HEK293T (cell line): ENCODE measurements around the gene FOXL1.

Experiments
- CTCF ChIA-PET: fragments of 350-600 bp; formaldehyde crosslinking; extraction: SDS; loops from one replicate; lab custom pipeline; 2021; ENCODE audit warnings: antibody characterized with exemption, inconsistent platforms; lab: Yijun Ruan, JAX
- POLR2A ChIA-PET: fragments of 350-600 bp; formaldehyde crosslinking; extraction: SDS; loops from one replicate; lab custom pipeline; 2020; ENCODE audit warnings: antibody characterized with exemption, inconsistent platforms; lab: Yijun Ruan, JAX
- DNase-seq: peaks from one replicate; pipeline ENCODE4 v3.0.0; 2012; ENCODE audit warnings: mixed read lengths; ENCODE audit errors: extremely low spot score
- ARNT ChIP-seq: fragments of 450-650 bp; IDR thresholded peaks from 2 replicates; pipeline ENCODE4 v1.6.1; 2017; ENCODE audit warnings: mild to moderate bottlenecking
- BHLHE40 ChIP-seq: fragments of 450-650 bp; IDR thresholded peaks from 2 replicates; pipeline ENCODE4 v1.6.1; 2016; ENCODE audit warnings: mild to moderate bottlenecking, moderate library complexity, borderline replicate concordance
- CTBP1 ChIP-seq: fragments of 450-650 bp; IDR thresholded peaks from 2 replicates; pipeline ENCODE4 v1.6.1; 2016; ENCODE audit warnings: borderline replicate concordance
- ELF4 ChIP-seq: fragments of 450-650 bp; IDR thresholded peaks from 2 replicates; pipeline ENCODE4 v1.6.1; 2017; ENCODE audit warnings: antibody characterized with exemption
- FOXA1 ChIP-seq: fragments of 450-650 bp; IDR thresholded peaks from 2 replicates; pipeline ENCODE4 v1.6.1; 2016; ENCODE audit warnings: mild to moderate bottlenecking
- FOXK2 ChIP-seq: fragments of 450-650 bp; IDR thresholded peaks from 2 replicates; pipeline ENCODE4 v1.6.1; 2016; ENCODE audit warnings: mild to moderate bottlenecking
- FOXM1 ChIP-seq: fragments of 450-650 bp; IDR thresholded peaks from 2 replicates; pipeline ENCODE4 v1.6.1; 2017; ENCODE audit warnings: mild to moderate bottlenecking, borderline replicate concordance
- HDGF ChIP-seq: fragments of 450-650 bp; IDR thresholded peaks from 2 replicates; pipeline ENCODE4 v1.6.1; 2017; ENCODE audit warnings: antibody characterized with exemption, borderline replicate concordance
- L3MBTL2 ChIP-seq: fragments of 450-650 bp; conservative IDR thresholded peaks from 2 replicates; pipeline ENCODE4 v1.6.1; 2016; ENCODE audit warnings: mild to moderate bottlenecking
- LEF1 ChIP-seq: fragments of 450-650 bp; IDR thresholded peaks from 2 replicates; pipeline ENCODE4 v1.6.1; 2017; ENCODE audit warnings: mild to moderate bottlenecking, borderline replicate concordance
- NFRKB ChIP-seq: fragments of 450-650 bp; IDR thresholded peaks from 2 replicates; pipeline ENCODE4 v1.6.1; 2016; ENCODE audit warnings: mild to moderate bottlenecking, moderate library complexity
- PKNOX1 ChIP-seq: fragments of 450-650 bp; IDR thresholded peaks from 2 replicates; pipeline ENCODE4 v1.6.1; 2016
- SP1 ChIP-seq: fragments of 450-650 bp; IDR thresholded peaks from 2 replicates; pipeline ENCODE4 v1.6.1; 2017
- SUZ12 ChIP-seq: fragments of 450-650 bp; IDR thresholded peaks from 2 replicates; pipeline ENCODE4 v1.6.1; 2016; ENCODE audit warnings: mild to moderate bottlenecking
- TARDBP ChIP-seq: fragments of 450-650 bp; IDR thresholded peaks from 2 replicates; pipeline ENCODE4 v1.6.1; 2016
- ZNF384 ChIP-seq: fragments of 450-650 bp; IDR thresholded peaks from 2 replicates; pipeline ENCODE4 v1.6.1; 2016

Gene FOXL1

GRCh38 chr16:86566601-86566965 lies 11.8 kb upstream of the FOXL1 start, which contains the start of gene FOXC2:
FOXC2 (plus strand) TSS chr16:86566829; CDS start chr16:86567336, 507 bp downstream.
- ChIA-PET CTCF (interaction anchor here (0.7 kb wide), 2 partner anchors 48 to 188 kb away, joined by 3 read pairs; no protein-coding TSS in a partner anchor), POLR2A (no interaction called here)
- peak; percentile 85 for DNase-seq
- TF ChIP-seq HDGF (no peak), ELF4 (no peak), LEF1 (no peak), FOXA1 (no peak), BHLHE40 (no peak), FOXM1 (no peak), SUZ12 (no peak), ZNF384 (no peak), FOXK2 (no peak), SP1 (no peak), PKNOX1 (no peak), NFRKB (no peak), L3MBTL2 (no peak), CTBP1 (no peak), TARDBP (no peak), ARNT (no peak)

GRCh38 chr16:86566966-86567700 lies 11.2 kb upstream of the FOXL1 start:
- CTCF ChIA-PET = interaction anchor here (0.7 kb wide), 1 partner anchor 48 kb away, joined by 3 read pairs; no protein-coding TSS in a partner anchor
- TF ChIP-seq L3MBTL2 (peak; percentile 47), CTBP1 (0 out of 2 replicates have a peak, but pooled peaks have one; percentile 19), ELF4 (no peak)
- POLR2A ChIA-PET = interaction anchor here (0.9 kb wide), 1 partner anchor 266 kb away, joined by 3 read pairs; no protein-coding TSS in a partner anchor
- DNase-seq = peak; percentile 46

GRCh38 chr16:86567701-86568581 lies 10.4 kb upstream of the FOXL1 start:
- CTCF ChIA-PET = no interaction called here

GRCh38 chr16:86568677-86569623 lies 9.4 kb upstream of the FOXL1 start:
- TF ChIP-seq FOXK2 (no peak), ZNF384 (no peak), FOXA1 (no peak), ARNT (no peak), SUZ12 (no peak), LEF1 (no peak), HDGF (no peak), BHLHE40 (no peak), FOXM1 (no peak), ELF4 (no peak), TARDBP (no peak), CTBP1 (no peak), SP1 (no peak), L3MBTL2 (no peak), NFRKB (no peak)
- CTCF ChIA-PET = no interaction called here
- DNase-seq = no peak
- POLR2A ChIA-PET = no interaction called here

More at GRCh38 chr16:86567701-86568581, 10.4 kb upstream of the FOXL1 start:
- POLR2A ChIA-PET = interaction anchor here (0.9 kb wide), 1 partner anchor 265 kb away, joined by 3 read pairs; no protein-coding TSS in a partner anchor
- no peak for DNase-seq
- no peak for TF ChIP-seq HDGF
- TF ChIP-seq ZNF384 = no peak
- TF ChIP-seq FOXM1 = no peak
- TF ChIP-seq L3MBTL2 = no peak
- no peak for TF ChIP-seq FOXA1
- TF ChIP-seq SP1 = no peak
- no peak for TF ChIP-seq CTBP1
- TF ChIP-seq LEF1 = no peak
- no peak for TF ChIP-seq ARNT

GRCh38 chr16:86569701-86570447 lies 8.5 kb upstream of the FOXL1 start:
- POLR2A ChIA-PET = interaction anchor here (1.5 kb wide), 1 partner anchor 14 kb away, joined by 3 read pairs; the partner anchor contains the start of gene MTHFSD
- no peak for DNase-seq
- CTCF ChIA-PET = no interaction called here
- TF ChIP-seq LEF1 = no peak
- TF ChIP-seq L3MBTL2 = no peak
